ENCODE results near the gene SPTLC2.
"Not testable (repeated sequence)": the region's sequence is repeated elsewhere in the genome, so short reads cannot be mapped to it uniquely, and the experiment has no call there.

Gene SPTLC2

DNA sequence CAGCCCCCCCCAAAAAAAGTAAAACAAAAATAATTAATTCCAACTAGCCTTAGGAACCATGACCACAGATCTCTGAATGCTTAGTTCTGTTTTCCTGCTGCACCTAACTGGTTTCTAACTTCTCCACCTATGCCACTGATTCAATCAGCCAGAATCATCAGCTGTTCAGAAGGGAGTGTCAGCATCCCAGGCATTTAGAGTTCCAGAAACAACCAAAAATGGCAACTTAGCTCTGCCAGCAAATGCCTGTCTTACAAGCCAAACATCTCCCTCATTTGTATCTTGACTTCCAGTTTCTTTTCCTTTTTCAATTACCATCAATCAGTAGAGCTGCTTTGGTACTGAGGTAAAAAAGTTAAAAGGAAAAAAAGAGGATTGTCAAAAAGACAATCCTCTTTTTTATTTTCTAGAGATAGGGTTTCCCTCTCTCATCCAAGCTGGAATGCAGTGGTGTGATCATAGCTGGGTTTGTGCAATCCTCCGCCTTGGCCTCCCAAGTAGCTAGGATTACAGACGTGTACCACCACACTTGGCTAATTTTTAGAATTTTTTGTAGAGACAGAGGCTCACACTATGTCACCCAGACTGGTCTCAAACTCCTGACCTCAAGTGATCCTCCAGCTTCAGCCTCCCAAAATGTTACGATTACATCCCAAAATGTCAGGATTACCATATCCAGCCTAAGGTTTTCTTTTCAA lies 72.7 kb downstream of the SPTLC2 start:
- no peak for DNase-seq

DNA sequence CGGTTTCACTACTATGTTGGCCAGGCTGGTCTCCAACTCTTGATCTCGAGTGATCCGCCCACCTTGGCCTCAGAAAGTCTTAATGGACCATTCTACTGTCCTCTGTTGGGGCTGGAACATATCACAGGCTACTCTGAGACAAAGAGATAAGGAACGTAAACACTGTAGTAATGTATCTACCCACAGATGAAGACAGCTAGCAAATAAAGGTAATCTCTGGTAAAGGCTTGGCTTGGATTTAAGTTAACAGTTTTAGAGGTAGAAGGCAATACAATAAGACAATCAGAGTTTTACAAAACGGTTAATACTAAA lies 73.2 kb downstream of the SPTLC2 start:
- no peak for DNase-seq

DNA sequence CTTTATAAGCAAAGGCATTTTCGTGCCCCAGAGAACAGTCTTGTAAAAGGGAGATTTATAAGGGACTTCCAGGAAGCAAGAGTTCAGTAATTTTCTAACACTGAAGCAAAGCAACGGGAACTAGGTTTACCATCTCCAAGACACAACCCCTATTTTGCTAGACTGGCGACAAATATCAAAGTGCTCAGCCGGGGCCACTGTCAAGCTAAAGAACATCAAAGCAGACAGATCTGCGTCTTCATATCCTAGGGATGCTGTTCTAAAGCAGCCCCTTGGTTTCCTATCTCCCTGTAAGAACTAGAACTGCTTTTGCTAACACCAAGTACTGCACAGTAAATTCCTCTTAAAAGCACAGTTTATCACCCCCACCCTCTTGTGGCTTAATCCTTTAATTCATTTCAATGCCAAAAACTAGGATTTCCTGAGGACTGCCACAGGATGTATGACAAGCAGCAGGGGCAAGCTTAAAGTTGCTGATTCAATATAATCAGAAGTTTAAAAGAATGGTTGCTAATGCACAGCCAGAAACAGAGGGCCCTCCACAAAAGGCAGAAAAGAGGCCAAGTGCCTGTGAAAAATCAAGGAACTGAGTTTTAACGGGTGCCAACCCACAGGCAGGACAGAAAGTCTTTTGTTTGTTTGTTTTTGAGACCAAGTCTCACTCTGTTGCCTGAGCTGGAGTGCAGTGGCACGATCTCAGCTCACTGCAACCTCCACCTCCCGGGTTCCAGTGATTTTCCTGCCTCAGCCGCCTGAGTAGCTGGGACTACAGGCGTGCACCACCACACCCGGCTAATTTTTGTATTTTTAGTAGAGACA lies 73.8 kb downstream of the SPTLC2 start:
- DNase-seq: no peak

DNA sequence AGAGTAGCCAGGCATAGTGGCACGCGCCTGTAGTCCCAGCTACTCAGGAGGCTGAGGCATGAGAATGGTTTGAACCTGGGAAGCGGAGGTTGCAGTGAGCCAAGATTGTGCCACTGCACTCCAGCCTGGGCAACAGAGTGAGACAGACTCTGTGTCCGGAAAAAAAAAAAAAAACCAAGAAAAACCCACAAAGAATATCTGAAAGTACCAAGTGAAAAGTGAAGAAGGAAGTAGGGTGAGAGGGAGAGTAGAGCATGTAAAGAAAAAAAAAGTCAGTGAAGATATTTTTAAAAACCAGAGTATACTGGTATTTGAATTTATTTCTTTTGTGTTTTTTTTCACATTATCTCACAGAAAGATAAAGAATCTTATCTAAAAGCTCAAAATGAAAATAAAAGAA lies 74.5 kb downstream of the SPTLC2 start:
- DNase-seq: no peak

DNA sequence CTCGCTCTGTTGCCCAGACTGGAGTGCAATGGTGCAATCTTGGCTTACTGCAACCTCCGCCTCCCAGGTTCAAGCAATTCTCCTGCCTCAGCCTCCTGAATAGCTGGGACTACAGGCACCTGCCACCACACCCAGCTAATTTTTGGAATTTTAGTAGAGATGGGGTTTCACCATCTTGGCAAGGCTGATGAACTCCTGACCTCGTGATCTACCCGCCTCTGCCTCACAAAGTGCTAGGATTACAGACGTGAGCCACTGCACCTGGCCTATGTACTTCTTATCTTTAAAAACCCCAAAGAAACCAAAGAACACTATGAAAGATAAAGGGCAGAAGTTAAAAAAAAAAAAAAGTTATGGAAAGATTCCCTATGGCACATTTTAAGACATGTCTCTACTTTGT lies 79.5 kb downstream of the SPTLC2 start:
- not testable (repeated sequence) for DNase-seq

DNA sequence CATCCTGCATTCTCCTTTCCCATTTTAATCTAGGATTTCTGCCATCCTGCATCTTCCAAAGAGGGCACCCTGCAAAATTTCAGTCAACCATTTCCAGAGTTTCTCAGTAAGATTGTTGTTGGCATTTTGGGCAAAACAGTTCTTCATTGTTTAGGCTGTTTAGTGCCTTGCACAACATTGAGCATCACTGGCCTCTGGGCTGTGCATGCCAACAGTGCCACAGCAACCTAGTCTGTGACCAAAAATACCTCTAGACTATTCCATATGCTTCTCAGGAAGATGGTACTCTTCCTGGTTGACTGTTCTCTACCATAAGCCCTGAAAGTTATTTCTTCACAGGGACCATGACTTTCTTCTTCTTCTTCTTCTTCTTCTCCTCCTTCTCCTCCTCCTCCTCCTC lies 85.4 kb downstream of the SPTLC2 start:
- no peak for DNase-seq

DNA sequence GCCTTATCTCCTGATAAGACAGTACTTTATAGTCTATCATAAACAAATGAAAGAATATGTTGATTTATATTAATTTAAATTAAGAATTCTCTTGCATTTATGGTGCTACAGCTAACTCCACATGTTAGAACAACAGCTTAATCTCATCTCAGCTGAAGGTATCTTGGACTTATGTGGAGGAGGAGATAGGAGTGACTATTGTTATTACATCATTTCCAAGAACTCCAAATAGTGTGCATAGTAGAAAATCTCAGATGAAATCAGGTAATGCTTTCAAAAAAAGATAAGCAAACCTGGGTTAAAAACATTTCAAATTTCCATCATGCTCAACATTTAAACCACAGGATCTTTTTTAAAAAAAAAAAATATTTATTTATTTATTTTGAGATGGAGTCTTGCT lies 86.5 kb downstream of the SPTLC2 start:
- no peak for DNase-seq

DNA sequence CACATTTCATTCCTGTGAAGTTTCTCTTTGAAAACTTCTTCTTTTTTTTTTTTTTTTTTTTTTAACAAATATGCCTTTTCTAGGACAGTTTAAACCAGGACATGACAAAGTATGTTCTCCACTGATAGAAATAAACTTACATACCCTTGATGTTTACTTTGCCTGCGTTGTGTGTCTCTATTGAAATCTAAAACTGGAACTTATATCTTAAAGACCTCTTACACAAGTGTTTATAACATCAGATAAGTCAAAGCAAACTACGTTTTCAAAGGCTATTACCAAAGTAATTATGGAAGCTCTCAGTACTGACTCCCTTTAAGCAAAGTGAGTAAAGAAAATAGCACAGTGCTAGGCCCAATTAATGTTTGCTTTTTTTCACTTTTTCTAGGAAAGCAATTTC lies 87.2 kb downstream of the SPTLC2 start:
- DNase-seq: no peak

DNA sequence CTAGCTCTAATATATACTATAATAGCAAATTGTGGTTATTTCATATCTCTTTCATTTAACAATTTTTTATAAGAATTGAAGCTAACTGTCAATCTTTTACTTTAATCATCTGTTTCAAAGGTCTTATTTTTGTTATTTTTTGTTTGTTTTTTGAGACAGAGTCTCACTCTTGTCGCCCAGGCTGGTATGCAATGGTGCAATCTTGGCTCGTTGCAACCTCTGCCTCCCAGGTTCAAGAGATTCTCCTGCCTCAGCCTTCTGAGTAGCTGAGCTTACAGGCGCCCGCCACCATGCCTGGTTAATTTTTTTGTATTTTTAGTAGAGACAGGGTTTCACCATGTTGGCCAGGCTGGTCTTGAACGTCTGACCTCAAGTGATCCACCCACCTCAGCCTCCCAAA lies 87.7 kb downstream of the SPTLC2 start:
- DNase-seq: not testable (repeated sequence)

DNA sequence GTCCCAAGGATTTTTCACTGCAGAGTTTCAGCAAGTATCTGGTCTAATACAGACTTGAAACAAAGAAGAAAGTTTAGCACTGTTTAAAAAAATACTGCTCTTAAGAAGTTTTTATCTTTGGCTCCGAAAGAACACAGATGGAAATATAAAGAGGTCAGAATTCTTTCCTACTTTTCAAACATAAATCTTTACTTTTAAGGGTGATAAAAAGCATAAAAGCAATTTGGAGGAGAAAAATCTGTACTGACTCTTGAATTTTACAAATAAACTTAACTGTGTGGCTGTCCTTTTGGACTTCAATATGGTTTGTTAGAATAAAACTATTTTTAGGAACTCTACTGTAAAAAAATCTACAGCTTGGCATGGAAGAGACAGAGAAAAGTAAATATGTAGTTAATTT lies 90.2 kb downstream of the SPTLC2 start:
- DNase-seq: no peak

DNA sequence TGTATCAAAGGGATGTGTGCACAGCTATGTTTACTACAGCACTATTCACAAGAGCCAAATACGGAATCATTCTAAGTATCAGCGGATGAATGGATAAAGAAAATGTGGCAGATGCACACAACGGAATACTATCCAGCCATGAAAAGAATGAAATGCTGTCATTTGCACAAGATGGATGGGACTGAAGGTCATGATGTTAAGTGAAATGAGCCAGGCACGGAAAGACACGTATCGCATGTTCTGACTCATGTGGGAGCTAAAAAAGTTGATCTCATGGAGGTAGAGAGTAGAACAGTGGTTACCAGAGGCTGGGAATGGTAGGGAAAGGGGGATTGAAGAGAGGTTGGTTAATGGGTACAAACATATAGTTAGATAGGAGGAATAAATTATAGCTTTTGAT lies 91.9 kb downstream of the SPTLC2 start:
- no peak for DNase-seq

DNA sequence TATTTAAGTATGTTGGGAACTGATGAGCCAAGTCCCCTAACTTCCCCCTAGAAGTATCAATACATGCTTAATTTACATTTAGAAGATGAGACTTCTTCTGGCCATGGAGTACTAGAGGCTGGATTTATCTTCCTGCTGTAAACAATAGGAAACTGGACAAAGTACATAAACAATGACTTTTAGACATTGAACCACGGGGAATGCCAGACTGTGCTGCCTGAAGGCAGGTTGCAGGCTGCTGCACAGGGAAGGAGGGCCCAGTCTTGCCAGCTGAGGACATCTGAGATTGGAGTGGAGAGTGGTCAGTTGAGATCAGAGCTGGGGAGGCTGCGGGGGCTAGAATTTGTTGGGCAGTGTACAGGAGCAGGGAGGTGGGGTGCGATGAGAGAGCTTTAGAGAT lies 93.3 kb downstream of the SPTLC2 start:
- no peak for DNase-seq

DNA sequence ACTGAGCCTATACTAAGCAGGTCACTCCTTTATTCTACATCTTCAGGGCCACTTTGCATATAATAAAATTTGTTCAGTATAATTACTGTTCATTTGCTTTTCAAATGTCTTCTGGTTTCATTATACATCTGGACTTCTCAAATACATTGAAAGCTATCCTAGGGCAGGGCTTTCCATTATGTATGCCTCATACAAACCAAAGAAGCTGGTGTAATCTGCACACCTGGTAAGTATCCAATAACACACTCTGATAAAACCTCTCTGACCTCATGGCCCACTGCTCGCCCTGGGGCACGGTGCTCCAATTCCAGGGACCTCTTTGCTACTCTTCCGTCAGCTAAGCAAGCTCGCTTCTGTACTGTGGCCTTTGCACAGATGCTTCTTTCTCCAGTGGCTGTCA lies 95.9 kb downstream of the SPTLC2 start:
- DNase-seq: no peak

DNA sequence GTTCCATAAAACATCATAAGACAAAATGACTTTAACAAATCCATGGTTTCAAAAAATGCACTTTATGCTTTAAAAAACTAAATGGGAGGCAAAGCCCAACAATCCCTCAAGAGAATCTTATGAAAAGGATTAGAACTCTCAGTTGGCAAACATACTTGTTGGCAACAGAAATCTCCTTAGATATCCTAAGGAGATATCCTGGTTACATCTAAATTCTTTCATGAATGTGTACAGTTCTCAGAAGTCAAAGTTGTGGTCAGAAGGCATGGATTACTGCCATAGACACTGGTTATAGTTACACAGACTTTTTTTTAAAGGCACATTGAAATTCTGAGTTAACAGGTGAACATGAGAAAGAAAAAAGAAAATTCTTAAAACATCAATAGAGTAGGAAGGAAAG lies 100.3 kb downstream of the SPTLC2 start:
- no peak for DNase-seq

DNA sequence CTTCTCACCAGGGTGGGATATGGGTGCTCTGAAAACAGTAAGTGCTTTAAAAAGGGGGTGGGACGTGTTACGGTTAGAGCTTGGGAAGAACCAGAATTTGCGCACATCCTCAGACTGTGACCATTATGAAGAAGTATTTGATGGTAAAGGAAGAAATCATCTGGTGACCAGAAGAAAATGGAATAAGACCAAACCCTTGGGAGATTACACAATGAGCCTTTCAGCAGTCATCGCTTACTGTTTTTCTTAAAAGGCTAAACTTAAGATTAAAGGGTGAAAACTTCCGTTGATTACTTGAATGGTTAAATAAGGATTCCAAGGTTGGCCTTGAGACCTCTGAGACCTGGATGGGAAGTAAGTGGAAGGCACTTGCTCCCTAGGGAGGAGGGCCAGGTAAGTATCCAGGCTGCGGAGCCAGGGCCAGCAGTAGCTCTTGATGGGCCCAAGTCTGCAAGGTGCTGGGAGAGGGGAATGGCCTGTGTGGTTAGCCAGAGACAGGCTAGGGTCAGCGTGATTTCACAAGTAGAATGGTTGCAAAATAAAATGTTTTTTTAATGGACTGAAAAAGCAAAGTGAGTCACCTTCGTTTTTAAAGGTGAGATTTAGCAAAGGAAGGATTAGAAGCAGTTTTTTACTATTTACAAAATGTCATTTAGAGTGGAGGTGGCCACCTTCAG lies 104.8 kb downstream of the SPTLC2 start:
- no peak for DNase-seq

DNA sequence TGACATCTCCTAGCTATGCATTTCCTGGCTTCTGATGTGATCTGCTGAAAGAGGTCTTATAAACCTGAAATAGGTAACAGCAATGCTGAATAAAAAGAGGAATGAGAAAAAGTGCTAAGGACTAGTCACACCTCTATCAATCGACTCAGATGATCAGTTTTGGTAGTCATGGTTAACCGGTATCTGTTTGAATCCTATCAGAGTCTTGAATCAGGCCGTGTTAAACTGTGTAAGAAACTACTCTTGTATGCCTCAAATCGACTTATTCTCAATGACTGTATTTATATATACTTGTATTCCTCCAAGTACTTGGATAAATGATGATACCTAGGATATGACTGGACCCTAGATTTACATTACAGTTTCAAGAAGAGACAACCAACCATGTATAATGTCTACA lies 107.1 kb downstream of the SPTLC2 start:
- no peak for DNase-seq

DNA sequence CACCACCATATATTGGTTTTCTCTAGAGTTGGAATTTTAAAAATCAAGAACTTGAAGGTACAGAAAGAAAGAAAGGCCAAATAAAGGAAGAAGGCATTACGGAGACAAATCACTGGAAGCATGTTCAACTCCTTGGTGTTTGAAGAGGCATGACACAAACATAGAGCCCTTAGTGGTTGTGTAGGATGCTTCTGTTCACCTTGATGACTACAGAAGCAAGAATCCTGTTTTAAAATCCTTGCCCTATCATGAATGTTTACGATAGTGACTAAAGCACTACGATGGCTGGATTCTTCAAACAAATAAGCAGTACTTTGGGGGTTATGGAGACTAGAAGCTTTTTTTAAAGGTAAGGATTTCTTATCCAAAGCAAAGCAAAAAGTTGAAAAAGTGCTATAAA lies 107.6 kb downstream of the SPTLC2 start:
- DNase-seq: no peak

DNA sequence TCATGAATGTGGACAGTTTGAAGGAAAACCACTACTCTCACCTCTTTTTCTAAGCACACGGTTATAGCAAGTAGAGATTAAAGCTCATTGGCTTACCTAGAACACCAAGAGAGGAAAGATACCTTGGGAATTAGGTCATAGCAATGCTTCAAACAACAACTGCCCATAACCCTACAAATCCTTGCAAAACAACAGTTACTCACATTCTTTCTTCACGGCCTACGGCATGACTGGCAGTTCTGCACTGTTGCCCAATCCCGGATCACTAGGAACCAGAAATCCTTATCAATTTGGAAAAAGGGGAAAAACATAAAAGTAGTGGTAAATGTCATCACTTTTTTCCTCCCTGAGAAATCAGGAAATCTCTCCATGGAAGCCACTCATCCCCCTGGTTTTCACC lies 108.2 kb downstream of the SPTLC2 start:
- DNase-seq: no peak

DNA sequence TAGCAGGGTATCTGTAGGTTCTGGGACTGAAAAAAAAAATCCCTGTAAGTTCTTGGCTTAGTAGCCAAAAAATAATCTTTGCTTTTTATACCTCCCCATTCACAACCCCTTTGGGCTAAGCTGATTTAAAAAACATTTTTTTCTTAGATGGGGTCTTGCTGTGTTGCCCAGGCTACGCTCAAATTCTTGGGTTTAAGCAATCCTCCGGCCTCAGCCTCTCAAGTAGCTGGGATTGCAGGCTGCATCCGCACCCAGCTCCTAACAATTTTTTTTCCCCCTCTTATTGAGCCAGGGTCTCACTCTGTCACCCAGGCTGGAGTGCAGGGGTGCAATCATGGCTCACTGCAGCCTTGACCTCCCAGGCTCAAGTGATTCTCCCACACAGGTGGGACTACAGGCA lies 108.7 kb downstream of the SPTLC2 start:
- DNase-seq: no peak

DNA sequence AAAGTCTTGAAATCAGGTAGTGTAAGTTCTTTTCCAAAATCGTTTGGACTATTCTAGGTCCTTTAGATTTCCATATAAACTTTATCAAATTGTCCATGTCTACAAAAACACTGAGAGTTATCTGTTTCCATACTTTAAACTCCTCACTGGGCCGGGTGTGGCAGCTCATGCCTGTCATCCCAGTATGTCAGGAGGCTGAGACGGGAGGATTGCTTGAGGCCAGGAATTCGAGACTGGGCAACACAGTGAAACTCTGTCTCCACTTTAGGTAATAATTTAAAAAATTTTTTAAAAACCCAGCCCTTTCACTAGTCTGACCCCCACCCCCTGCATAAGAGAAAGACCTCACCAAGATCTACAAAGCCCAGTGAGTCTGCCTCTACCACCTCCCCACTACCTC lies 111.4 kb downstream of the SPTLC2 start:
- DNase-seq: no peak

DNA sequence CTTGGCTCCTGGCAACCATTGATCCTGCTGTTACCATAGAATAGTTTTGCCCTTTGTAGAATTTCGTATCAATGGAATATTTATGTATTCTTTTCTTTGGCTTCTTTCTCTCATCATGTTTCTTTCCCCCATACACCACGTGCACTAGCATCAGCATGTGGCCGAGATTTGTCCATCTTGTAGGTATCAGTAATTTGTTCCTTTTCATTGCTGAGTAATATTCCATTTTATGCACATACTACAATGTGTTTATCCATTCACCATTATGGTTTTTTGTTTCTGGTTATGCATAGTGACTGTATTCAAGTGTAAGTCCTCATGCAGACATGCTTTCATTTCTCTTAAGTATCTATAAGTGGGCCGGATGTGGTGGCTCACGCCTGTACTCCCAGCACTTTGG lies 113.3 kb downstream of the SPTLC2 start:
- DNase-seq: no peak

DNA sequence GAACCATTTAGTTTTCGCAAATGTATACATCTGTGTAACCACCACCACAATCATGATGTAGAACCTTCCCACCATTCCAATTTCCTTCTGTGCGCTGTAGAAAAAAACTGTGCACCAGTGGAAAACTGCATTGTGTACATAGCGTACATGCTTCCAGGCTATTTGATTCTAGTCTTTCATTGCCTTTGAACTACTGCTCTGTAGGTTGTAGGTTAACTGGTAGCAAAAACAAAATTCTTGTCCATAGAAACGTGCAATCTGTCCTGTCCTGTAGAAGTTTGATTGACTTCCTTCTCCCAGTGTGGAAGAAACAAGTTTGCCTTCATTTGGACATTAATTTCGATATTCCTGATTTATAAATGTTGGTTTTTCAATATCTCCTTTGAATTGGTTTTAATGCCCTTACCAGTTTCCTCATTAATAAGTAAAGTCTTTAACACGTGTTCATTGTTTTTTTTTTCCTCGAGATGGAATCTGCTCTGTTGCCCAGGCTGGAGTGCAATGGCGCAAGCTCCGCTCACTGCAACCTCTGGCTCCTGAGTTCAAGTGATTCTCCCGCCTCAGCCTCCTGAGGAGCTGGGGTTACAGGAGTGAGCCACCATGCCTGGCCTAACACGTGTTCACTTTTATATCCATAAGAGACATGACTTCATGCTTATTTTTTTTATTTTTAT lies 114.2 kb downstream of the SPTLC2 start:
- no peak for DNase-seq

DNA sequence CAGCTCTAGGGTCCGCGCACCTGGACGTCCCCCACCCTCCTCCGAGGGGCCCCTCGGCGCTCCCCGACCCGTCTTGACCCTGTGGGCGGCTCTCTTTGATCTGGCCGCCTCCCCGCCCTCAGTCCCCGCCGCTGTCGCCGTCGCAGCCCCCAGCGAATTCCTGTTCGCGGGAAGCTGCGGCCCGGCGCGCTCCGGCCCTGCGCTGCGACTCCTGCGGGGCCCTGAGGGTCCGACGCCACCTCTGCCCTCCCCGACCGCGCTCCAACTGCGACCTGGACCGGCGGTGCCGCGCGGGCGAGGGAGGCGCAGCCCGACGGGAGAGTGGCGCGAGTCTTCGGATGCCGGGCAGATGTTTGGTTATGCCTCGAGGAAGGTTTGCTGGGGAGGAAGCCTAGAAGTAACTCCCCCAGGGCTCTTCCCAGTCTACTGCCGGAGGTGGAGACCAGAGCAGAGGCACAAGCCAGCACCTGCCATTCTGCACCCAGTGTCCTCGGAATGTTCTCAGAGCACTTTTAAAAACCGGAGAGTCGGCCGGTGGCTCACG lies 117.4 kb downstream of the SPTLC2 start:
- DNase-seq: no peak
